Amniotic epithelial cell (primary cell): Measurements from ENCODE around the gene SHISA7.
A peak's percentile ranks its signal among the peaks of the same experiment; 100 is the strongest.
"Not testable (repeated sequence)": the region's sequence is repeated elsewhere in the genome, so short reads cannot be mapped to it uniquely, and the experiment has no call there.

ENCODE experiments used
- DNase-seq: peaks from one replicate; pipeline ENCODE4 v3.0.0-alpha.2; 2010; ENCODE audit warnings: low read depth

The SHISA7 gene

DNA sequence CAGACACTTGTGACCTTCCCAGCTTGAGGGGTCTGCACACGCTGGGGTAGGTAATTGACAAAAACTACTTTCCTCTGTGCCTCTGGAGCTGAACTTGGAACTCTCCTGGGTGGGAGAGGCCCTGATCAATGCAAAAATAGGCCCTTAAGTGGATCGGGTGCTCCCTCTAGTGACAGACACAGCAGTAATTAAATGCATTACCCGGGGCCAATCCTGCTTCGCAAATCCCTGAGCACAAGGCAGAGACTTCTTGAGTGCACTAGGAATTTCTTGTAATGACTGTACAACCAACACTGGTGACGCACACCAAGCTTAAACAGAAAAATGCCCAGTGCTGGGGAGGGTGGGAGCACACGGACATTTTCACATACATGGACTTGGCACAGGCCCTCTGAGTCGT, 24.9 kb downstream of the SHISA7 start:
- DNase-seq: peak; percentile 79

DNA sequence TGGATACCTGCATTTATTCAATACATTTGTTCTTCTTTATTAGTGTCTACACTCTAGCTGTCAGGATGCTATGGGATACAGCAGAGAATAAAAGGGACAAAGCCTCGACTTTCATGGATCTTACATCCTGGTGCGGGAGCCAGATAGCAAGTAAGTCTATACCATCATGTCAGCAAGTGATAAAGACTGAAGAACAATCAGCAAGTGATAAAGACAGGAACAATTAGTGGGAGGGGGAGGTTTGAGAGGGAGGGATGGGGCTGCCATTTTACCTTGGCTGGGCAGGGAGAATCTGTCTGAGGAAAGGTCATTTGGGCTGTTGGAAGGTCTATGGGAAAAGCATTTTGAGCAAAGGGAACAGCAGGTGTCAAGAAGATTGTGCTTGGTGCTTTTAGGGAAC, 32.9 kb downstream of the SHISA7 start:
- no peak for DNase-seq

DNA sequence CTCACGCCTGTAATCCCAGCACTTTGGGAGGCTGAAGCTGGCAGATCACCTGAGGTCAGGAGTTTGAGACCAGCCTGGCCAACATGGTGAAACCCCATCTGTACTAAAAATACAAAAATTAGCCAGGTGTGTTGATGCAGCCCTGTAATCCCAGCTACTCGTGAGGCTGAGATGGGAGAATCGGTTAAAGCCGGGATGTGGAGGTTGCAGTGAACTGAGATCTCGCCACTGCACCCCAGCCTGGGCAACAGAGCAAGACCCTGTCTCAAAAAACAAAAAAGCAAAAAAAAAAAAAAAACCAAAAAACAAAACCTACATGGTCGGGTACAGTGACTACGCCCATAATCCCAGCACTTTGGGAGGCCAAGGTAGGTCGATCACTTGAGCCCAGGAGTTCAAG, 33.9 kb downstream of the SHISA7 start:
- DNase-seq: not testable (repeated sequence)

DNA sequence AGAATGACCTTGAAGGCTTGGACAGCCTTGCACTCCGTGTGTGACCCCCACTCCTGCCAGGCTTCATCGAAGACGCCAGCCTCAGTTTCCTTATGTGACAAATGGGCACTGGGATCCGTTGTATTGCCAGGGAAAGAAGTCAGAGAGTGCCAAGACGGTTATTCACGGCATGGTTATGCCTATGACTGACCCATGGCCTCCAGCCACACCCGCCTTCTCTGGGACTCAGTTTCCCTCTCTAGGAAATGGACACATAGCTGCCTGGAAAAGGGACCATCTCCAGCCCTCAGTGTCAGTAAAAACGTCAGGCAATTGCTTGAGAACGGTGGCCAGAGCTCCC, 34.6 kb downstream of the SHISA7 start:
- no peak for DNase-seq

DNA sequence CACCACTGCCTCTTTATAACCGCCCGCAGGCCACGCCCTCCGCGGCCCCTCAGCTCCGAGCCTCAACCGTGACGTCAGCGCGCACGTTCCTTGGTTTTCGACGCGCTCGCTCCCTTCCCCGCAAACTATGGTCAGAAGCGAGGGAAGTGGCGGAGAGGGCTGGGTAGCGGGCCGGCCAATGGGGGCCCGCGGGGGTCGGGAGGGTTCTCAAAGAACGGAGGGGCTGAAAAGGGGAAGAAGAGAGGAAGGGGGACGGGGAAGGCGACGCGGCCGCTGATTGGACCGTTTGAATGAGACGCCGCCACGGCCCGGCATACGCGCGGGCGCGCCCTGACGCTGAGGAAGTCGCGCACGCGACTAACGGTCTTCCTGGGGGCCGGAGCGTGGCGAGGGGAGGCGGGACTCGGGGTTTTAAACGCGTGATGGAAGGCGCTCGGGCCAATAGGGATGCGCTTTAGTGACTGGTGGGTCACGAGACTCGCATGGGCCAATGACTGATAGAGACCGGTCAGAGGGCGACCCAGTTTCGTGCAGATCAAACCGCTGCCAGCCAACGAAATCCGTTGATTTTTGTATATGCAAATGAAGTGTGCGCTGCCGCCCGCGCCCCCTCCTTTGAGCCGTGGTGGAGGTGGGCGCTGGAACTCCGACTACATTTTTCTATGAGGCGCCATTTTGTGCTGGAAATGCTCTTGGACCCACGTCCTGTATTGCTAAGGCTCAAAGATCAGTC, 35.1 kb downstream of the SHISA7 start:
- peak; percentile 100 for DNase-seq

DNA sequence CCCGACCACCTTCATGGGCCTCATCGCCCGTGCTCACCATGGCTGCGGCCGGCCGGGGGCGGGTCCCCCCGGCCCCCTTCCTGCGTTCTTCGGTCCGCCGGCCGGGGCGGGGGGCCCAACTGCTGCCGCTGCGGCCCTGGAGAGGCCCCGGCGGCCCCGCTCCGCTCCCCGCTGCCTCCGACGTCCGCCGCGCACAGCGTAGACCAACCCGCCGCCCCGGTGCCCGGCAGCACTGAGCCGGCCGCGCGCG, 35.6 kb downstream of the SHISA7 start, which contains the start of gene UBE2S:
Gene UBE2S (minus strand): TSS at position 239 of the 250 bp plus-strand sequence. CDS start 199 bp downstream, at position 40.
- DNase-seq: not testable (repeated sequence)

DNA sequence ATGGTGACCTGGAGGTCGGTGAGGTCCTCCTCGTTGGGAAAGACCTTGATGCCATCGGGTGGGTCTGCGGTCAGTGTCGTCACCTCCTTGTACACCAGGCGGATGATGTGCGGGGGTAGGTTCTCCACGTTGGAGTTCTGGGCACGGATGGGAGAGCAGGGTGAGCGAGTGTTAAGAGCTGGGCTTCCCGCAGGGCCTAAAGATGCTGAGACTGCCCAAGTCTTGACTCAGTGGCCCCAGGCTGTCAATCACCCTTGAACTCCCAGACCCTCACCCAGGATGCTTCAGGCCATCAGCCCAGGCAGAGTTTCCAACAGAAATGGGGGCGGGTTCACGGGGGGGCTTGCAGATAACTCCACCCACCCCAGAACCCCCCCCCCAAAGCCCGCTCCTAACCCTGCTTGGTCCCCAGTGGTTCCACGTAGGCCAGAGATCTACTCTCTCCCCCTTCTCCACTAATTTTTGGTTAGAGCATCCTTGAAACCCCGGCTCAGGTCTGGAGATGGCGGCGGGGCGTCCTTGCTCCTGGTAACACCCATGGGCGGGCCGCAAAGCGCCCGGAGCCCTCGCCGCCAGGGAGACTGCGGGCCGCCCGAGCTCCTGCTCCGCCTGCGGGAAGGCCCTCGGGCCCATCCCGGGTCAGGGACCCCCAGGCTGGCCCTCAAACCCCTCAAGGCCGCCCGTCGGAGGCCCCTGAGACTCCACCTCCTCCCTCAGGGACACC, 36.1 kb downstream of the SHISA7 start:
- peak; percentile 33 for DNase-seq

DNA sequence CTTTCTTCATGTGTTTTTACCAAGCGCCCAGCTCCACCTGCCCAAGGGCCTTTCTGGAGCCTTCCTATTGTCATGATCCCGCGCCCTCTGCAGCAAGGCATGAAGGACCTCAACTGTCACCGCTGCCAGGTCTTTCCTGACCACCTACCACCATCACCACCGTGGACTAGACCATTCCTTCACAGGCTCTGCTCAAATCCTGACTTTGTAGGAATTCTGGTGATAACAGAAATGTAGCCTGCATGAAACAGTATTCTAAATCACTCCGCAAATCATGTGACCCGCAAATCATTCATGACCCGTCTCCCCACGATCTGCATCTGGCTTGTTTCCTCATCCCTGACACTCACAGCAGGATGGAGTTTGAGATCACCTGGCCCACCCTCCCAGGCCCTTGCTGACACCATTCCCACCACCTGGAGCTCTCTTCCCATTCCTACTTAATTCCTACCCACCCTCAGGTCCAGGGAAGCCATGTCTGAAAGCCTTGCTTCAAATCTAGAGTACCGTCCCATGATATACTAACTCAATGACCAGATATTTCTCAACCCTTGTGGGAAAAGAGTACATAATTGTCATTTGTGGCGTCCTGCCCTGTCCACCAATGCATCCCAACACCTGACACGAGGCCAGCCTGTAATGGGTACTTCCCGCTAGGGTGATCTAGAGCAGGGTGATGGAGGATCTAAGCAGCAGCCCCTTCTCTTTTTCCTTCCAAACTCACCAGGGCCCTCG, 36.8 kb downstream of the SHISA7 start:
- no peak for DNase-seq

DNA sequence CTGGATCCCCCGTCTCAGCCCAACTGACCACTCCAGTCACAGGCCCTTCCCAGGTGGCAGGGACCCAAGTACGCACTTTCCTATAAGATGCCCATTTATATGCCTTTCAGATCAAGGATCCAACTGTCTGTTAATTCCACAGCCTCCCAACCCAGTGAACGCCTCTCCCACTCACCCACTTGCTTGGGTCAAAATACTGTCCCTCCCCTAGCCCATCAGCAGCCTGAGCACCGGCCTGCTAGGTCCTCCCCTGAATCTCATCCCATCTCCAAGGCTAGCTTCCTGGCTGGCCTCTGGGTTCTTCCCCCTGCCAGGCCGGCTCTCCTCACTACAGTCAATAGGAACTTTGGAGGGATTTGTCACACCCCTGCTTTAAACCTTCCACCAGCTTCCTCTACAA, 37.5 kb downstream of the SHISA7 start:
- no peak for DNase-seq

DNA sequence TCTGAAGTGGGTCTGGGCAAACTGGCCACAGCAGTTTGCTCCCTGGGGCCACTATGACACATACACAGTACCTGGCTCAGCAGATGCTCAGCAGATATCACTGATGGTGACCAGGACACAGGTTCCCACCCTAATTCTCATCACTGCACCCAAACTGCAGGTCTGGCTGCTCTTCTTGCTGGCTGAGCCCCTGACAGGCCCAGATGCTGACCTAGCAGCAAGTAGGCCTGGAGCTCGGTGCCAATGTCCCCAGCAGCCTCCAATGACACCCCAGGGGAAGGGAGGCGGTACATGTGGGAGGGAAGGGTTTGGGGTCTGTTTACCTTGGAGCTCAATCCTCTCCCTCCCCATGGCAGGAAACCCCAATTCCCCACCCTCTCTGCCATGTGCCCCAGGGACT, 40.6 kb downstream of the SHISA7 start:
- DNase-seq: no peak

DNA sequence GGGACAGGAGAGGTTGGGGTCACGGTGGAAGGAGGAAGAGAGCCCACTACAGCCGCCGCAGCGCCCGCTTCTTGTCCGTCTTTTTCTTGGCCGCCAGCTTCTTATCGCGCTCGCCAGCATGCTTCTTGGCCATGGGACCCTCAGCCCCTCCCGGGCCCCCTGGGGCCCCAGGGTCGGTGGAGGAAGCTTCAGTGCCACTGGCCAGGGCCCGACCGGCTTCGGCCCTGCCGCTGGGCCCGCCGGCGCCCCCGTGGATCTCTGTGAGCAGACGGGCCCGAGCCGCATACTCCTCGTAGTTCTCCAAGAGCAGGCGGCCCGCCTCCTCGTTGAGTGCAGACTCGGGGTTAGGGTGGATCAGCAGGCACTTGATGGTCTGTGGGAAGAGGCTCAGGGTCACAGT, 41.7 kb downstream of the SHISA7 start:
- not testable (repeated sequence) for DNase-seq

DNA sequence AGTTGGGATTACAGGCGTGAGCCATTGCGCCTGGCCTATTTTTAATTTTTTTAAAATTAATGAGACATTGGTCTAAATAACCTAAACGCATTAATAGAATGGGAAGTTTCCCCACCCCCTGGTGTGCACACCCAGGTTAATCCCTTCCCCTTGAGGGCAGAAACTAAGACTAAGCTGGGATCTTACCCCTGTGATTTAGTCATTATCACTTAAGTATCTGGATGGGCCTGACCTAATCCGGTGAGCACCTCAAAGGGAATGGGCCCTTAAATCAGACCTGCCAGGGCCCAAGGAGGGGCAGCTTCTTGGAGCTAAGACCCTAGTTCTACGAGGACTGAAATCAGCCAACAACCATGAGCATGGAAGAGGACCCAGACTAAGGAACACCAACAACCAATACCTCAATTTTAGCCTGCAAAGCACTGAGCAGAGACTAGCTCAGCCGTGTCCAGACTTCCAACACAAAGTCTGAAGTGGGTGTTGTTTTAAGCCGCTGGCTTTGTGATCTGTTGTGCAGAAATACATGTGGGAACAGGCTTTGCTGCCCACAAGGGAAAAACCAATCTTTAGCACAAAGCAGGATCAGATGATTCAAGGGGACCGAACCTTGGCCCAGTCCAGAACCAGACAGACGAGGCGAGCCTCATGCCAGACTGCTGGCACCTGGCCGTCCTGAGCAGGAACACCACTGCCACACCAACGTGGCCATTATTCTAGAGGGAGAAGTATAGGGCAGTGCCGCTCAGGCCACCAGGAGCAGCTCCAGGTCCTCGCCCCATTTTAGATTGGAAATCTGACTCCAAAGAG, 42.6 kb downstream of the SHISA7 start:
- no peak for DNase-seq

DNA sequence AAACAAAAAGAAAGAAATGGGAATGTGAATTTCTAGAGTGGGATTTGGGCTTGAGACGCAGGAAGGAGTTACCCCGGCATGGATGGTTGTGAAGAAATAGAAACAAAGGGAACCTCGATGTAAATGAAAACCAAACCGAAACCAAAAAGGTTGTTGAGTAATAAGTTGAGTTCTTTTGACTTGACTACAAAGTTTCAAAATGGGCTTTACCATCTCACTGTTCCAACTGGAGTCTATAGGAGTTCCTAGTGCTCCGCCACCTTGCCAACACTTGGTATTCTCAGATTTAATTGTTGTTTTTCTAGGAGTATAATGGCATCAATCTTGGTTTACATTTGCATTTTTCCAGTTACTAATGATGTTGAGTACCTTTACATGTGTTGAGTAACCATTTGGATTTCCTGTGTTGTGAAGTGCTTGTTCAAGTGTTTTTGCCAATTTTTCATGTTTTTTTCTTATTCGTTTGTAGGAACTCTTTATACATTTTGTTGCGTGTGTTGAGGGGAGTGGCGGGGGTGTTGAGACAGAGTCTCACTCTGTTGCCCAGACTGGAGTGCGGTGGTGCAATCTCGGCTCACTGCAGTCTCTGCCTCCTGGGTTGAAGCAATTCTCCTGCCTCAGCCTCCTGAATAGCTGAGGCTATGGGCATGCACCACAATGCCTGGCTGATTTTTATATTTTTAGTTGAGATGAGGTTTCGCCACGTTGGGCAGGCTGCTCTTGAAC, 44.7 kb downstream of the SHISA7 start:
- no peak for DNase-seq

DNA sequence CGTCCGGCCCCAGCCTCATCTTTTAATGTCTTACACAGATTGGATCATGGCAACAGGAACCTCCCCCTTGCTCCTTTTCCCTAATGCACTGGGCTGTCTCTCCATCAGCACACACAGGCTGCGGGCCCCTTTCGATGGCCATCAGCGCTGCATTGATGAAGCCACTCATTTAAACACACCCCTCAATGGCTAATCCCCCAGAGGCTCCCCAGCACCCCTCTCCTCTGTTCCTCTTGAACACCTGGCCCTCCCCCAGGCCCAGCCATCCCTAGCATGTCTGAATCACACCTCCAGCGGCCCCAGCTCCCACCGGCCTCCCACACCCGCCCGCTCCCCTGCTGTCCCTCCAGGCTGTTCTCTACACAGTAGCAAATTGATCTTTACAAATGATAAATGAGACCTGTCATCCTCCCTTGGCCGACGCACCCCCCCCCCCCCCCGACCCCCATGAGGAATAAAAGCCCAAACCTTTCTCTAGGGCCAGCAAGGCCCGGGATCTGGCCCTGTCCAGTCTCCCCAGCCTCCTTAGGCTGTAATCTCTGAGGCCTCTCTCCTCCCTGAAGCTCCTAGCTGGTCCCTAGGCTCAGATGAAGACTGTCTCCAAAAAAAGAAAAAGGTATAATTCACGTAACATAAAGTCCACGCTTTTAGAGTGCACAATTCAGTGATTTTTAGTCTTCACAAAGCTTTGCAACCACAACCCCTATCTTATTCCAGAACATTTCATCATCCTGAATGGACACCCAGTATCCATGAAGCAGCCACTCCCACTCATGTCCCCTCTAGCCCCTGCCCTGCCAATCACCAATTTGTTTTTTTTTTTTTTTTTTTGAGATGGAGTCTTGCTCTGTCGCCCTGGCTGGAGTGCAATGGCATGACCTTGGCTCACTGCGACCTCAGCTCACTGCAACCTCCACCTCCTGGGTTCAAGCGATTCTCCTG, 50.0 kb downstream of the SHISA7 start:
- DNase-seq: peak; percentile 31

DNA sequence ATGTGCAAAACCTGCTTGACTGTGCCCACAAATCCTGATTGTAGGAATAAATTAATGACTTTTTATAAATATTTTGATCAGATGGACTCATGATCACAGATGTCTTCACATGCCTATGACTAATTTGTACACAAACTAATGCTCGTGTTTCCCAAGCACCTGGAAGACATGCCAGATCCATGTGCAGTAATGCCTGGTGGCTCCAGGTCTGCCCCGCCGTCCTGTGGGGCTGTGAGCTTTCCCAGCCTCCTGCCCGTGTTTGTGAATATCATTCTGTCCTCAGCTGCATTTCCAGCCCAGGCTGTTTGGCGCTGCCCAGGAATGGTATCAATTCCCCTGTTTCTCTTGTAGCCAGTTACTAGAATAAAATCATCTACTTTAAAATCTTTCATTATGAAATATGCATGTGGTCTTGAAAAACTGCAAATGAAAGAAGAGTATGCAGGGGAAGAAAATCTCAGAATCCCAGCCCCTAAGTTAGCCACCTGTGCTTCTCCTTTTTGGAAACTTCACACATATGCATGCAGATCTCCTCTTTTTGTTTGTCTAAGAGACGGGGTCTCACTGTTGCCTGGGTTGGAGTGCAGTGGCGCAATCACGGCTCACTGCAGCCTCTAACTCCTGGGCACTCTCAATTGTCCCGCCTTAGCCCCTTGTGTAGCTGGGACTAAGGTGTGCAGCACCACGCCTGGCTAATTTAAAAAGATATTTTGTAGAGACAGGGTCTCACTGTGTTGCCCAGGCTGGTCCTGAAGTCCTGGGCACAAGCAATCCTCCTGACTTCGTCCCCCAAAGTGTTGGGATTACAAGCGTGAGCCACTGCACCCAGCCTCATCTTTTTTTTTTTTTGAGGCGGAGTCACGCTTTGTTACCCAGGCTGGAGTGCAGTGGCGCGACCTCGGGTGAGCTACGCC, 51.1 kb downstream of the SHISA7 start:
- peak; percentile 62 for DNase-seq

DNA sequence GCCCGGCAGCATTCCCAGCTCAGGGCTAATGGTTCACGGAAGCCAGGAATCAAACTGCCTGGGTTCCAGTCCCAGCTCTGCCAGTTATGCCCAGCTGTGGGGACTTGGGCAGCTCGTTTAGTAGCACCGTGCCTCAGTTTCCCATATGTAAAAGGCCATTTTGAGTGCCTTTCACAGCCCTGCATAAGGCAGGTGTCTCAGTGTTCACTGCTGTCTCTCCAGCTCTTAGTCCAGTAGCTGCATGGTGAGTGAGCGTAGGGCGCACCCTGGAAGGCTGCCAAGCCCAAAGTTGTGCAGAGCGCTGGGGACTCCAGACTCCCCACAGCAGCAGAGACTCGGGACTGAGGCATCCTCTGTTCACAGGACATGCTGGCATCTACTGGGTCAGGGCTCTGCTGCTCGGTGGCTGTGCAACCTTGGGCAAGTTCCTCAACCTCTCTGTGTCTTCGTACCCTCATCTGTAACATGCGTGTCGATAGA, 51.9 kb downstream of the SHISA7 start:
- DNase-seq: no peak

DNA sequence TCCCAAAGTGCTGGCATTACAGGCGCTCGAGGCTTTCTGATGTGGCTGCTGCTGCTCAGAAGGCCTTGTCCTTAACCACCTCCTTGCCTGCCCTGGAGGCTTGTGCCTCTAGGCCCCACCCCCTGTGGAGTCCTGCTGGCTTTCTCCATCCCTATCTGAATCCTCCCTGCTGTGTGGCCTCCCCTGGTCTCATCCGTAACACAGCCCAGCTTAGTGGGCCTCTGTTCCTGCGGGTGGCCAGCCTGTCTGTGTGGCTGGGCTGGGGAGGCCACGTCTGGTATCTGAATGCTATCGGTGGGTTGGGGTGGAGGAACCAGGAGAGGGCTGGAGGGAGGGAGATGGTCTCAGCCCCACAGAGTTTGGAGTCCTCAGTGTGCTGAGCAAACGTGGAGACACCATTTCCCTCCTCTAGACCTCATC, 52.6 kb downstream of the SHISA7 start:
- DNase-seq: no peak

DNA sequence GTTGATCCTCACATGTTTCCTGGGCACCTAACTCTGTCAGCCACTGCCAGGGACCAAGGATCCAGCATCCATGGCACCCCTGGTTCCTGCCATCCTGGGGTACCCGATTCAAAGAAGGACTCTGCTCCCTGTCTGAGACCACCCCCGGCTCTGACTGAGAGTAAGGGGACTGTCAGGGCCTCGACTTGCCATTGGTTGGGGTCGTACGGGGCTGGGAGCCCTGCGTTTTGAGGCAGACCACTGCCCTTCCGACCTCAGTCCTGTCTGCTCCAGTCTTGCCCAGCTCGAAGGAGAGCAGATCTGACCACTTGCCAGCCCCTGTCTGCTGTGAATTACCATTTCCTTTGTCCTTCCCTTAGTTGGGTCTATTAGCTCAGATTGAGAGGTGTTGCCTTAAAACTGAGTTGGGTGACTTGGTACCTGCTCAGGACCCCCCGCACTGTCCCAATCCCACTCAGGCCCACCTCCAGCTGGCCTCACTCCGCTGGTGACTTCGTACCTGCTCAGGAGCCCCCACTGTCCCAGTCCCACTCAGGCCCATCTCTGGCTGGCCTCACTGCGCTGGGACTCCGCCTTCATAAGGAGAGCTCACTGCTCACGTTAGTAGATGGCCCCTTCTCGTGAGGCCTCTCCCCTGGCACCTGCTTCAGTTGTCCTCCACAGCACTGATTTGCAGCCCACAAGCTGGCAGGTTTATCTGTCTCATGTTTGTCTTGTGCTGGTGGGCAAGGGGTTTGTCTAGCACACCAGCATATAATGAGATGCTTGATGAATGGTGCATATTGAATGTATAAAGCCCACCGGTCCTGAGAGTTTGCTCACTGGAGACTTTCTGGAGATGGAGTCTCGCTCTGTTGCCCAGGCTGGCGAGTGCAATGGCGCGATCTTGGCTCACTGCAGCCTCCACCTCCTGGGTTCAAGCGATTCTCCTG, 53.4 kb downstream of the SHISA7 start:
- no peak for DNase-seq
